Right renal cortex interstitium (tissue), 3 donors: ENCODE data around the gene TTC39B. TPM values are rescaled to one million over a fixed set of nuclear protein-coding genes. Genes with fewer than 3 reads are reported as not detected.
A peak's percentile ranks its signal among the peaks of the same experiment; 100 is the strongest.

Experiments used
- DNase-seq, 3 donors: peaks; one replicate each; pipeline ENCODE4 v3.0.0-alpha.2; 2013; ENCODE audit warnings: low read depth in 3 of 3, low spot score in 2 of 3
- polyA plus RNA-seq, 3 donors: library from polyadenylated mRNA; unstranded; fragments of 120-200 nt; gene quantifications; one replicate each; pipeline ENCODE4 v1.2.1, GENCODE V29; 2013; ENCODE audit not compliant: insufficient read length in 3 of 3

TTC39B gene
- polyA plus RNA-seq, 3 donors: 7.1 to 7.9 (median 7.3) TPM

- DNase-seq: no peak
These were observed 168.7 kb downstream of the TTC39B start for GRCh38 chr9:15138357-15138686.

GRCh38 chr9:15137658-15138356 is 169.2 kb downstream of the TTC39B start:
- DNase-seq: no peak

DNA sequence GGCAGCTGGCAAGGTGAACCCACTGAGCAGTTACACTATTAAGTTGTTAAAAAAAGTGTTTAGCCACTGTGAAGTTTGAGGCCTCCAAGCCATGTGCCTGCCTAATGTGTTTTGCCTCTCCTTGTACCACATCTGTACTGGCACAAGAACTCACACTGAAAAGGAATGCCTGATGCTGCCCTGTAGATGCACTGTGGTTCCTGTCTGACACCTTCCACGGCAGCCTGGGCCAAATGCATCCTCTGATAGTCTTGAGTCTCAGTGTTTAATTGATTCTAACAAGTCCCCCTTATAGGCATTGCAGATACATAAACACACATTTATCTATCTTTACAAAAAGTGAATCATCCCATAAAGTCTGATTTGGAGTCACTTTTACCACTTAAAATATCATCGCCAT is 169.9 kb downstream of the TTC39B start:
- DNase-seq: no peak

DNA sequence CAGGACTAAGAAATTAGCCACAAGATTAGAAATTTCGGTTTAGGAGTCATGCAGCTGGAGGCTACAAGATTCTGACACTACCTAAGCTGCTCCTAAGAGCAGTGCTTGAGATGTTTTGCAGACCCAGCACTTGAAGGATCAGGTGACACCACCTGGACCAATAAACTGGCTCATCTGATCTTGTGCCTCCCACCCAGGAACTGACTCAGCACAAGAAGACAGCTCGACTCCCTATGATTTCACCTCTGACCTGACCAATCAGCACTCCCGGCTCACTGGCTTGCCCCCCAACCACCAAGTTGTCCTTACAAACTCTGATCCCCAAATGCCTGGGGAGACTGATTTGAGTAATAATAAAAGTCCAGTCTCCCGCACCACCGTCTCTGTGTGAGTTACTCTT is 170.4 kb downstream of the TTC39B start:
- DNase-seq: no peak

DNA sequence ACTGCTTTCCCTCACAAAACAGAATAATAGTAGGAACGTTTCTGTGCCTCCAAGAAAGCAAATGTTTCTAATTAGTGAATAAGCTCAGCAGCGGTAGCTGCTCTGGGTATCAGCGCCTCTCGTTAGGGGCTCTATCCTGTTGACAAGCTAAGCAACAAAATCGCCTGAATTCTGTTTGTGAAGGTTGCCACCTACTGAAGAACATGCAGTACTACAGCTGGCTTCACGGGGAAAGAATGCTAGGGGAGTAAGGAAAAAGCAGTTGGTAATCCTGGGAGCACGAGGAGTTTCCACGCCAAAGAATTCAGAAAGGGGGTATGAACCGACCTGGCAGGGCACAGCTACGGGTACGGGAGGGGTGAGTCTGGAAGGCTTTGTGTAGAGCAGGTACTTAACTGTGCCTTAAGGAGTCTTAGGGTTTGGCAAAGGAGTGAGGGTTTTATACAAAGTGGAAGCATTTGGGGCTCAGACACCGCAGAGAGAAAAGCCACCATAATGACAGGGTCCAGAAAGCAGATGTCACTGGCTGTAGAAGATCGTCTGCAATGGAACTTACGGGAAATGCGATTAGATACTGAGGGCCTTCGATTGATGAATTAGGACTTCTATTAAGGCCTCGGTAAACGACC is 171.7 kb downstream of the TTC39B start:
- DNase-seq: peak in 2 of 3 donors; percentile 79 to 83

DNA sequence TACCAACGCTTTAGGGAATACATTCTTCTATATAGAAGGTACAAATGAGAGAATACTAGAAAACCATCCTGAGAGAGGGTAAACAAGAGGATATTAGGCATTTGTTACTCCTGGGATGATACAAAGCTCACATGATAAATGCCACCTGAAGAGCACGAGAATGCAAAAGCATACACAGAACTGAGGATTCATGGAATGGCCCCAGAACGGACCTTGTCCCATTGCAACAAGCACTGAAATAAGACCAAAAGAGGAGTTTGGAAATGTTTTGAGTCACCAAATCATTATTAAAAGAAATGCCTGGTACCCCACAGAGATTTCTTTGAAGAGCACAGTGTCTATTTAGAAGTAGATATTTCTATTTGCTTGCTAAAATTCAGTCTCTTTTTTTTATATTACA is 173.5 kb downstream of the TTC39B start:
- DNase-seq: no peak

DNA sequence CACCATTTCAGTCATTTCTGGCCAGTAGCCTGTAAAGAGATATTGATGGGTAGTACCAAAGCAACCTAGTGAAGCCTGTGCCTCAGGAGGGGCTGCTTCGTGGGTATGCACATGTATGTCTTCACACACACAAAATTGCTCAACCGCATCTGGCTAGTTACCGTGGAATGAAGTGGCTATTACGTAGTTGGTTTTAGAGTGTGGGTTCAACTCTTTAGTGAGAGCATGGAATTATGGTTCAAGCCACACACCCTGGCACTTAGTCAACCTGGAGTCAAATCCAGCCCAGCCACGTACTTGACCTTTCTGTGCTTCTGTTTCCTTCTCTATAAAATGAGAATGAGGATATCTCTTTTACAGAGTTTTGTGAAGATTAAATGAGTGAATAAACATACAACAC is 174.9 kb downstream of the TTC39B start:
- DNase-seq: no peak

- no peak for DNase-seq
These were observed 175.9 kb downstream of the TTC39B start for GRCh38 chr9:15131094-15131493.

DNA sequence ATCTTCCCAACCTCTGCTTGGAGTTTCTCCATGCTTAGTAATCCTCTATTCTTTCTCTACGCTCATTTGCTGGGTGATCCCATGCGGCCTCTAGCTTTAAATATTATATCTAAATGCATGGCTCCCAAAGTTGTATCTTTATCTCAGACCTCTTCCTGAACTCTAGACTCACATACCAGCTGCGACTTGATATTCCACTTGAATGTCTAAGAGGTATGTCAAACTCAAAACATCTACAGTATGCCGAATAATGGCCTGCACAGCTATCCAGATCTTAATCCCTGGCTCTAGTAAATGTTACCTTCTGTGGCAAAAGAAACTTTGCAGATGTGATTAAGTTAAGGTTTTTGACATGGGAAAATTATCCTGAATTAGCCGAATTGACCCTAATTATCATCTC is 179.2 kb downstream of the TTC39B start:
- no peak for DNase-seq

DNA sequence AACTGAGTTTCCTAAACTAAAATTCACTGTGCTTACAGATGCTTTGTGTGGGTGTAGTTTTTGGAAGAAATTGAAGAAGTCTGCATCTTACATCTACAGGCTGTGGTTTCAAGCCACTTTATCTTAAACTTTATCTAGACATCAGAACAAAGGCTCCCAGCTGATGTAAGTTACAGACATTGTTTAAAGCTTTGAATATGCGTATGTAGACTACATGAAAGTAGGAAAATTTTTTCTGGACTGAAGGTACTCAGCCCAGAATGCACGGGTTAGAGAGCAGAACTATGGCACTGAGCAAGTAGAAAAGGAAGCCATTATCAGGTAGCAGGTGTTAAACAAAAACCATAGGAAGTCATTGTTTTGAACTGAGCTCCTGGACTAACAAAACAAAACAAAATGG is 185.4 kb downstream of the TTC39B start:
- no peak for DNase-seq

DNA sequence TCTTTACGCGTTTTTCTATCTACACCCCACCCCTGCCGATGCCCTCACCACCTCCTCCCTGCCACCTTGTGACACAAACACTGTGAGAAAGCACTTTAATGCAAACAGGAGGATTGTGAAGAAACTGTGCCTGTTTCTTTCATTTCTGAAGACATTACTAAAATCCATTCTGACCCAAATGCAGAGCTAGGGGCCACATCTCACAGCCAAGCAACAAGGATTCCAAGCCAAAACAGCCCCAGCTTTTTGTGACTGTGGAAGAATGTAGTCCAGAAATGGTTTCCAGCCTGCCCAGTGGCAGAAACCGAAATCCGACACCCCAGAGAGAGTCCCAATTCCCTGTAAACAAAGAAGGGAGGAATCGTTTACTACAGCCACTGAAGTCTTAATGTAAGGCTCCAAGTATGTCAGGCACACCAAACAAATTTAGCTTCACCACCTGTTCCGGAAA is 190.9 kb downstream of the TTC39B start:
- DNase-seq: no peak

GRCh38 chr9:15115702-15116101 is 191.3 kb downstream of the TTC39B start:
- DNase-seq: no peak

- DNase-seq: no peak
These were observed 192.0 kb downstream of the TTC39B start for GRCh38 chr9:15115041-15115440.

Other genes starting within 250 kb of the TTC39B start
- 10 to 100 TPM; 41.9 to 43.7 (median 42.4) TPM for gene SNAPC3, start 115.7 kb upstream of the TTC39B start, polyA plus RNA-seq
- gene PSIP1, start 203.8 kb upstream of the TTC39B start, polyA plus RNA-seq: 100 to 1,000 TPM; 205 to 252 (median 224) TPM
- 1 to 10 TPM; 4.5 to 6.1 (median 4.5) TPM for gene CCDC171, start 245.8 kb upstream of the TTC39B start, polyA plus RNA-seq